Esophagus squamous epithelium (tissue), 4 donors: ENCODE data around the gene VTCN1.

Source experiments
- CTCF ChIP-seq, 6 experiments: fragments of 450-650 bp in 4 of 6; fragments of 200-600 bp in 2 of 6; sonication (generic) in 2 of 6; IDR thresholded peaks; one replicate each; pipeline ENCODE4 v1.5.1; 2016 to 2019; ENCODE audit warnings: antibody characterized with exemption in 6 of 6, mild to moderate bottlenecking in 4 of 6, moderate library complexity in 4 of 6
- POLR2A ChIP-seq, 4 donors: fragments of 450-650 bp; IDR thresholded peaks; one replicate each; pipeline ENCODE4 v1.6.1; 2017; ENCODE audit warnings: antibody characterized with exemption in 4 of 4, mild to moderate bottlenecking in 4 of 4, moderate library complexity in 3 of 4

- TF ChIP-seq CTCF (IDR thresholded peaks at IDR 0.05) (no peak), POLR2A (IDR thresholded peaks at IDR 0.05) (no peak)
Observed at GRCh38 chr1:117201808-117202207, 8.9 kb downstream of the VTCN1 start.
